Dedifferentiated amniotic fluid mesenchymal stem cell (primary cell): ENCODE data around the gene AZIN2.
"Not testable (repeated sequence)": the region's sequence is repeated elsewhere in the genome, so short reads cannot be mapped to it uniquely, and the experiment has no call there.

Experiments
- DNase-seq: peaks from one replicate; pipeline ENCODE4 v3.0.0-alpha.2; 2016; ENCODE audit errors: extremely low spot score

AZIN2 gene

DNA sequence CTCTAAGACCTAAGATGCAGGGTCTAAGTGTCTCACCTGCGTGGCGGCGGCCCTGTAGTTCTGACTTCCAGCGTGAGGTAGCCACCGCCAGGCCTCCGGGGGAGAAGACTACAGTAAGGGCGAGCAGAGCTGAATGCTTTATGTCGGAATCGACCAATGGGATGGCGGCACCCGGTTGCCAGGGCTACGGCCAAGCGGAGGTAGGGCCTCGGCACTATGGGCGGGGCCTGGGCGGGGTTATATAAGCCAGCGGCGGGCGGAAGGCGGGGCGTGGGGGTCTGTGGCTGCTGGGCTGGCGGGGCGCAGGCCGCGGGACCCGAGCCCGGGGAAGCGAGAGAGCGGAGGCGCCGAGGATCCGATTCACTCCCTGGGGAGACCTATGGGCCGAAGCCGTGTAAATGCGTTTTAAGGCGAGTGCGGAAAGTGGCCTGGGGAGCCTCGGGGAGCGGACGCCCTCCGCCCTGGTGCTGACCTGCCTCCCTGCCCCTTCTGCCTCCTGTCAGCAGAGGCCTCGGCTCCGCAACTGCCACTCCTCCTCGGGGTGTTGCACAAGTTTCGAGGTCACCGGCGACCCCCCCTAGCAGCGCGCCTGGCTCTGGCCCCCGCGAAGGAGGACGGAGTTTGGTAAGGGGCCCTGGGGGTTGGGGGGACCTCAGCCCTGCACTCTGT is at the start of gene AZIN2:
Gene AZIN2, plus strand, starts transcription at position 269 of the 669 bp plus-strand sequence. CDS start 1,097 bp downstream, outside the sequence.
- DNase-seq: peak; percentile 95

DNA sequence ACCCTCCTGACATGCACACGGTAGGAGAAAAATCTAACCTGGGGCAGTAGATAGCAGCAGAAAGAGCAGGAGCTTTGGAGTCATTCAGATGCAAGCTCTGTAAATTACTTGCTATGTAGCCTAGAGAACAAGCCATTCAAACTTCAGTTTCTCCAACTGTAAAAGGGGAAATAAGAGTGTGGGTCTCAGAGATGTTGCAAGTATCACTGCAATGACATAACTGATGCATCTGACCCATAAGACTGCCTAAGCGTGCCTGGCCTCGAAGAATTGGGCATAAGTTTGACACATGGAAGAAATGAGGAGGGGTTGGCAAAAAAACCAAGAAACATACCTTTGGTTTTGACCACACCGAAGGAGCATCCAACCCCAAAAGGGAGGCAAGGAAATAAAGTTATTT is 49.4 kb upstream of the AZIN2 start:
- no peak for DNase-seq

DNA sequence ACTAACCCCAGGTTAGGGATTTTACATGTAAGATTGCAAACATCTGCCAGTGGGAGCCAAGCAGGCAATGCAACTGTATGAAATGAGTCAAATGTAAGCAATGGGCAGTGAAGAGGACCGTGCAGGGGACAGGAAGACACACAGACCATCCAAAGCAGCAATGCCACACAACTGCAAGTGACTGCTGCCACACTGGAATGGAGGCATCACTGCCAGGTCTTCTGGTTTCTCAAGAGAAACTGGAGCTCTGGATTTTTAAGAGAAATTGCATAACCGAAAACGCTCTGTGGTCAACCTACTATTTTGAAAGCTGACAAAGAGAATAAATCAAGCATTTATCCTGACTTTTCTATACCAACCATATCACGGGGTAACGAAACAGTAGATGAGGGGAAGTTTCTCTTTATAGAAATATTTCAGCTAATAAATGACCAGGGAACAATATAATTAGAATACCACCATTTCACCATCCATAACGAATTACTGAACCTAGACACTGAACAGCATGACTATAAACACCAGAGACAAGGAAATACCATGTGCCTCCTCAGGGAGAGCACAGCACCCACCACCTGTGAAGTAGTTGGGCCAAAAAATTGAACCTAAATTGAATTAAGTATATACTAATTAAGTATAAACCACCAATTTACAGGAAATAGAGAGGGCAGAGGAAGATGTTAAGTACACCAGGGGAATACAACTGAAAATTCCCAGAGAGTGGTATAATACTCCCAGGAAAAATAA is 48.7 kb upstream of the AZIN2 start:
- peak; percentile 52 for DNase-seq

DNA sequence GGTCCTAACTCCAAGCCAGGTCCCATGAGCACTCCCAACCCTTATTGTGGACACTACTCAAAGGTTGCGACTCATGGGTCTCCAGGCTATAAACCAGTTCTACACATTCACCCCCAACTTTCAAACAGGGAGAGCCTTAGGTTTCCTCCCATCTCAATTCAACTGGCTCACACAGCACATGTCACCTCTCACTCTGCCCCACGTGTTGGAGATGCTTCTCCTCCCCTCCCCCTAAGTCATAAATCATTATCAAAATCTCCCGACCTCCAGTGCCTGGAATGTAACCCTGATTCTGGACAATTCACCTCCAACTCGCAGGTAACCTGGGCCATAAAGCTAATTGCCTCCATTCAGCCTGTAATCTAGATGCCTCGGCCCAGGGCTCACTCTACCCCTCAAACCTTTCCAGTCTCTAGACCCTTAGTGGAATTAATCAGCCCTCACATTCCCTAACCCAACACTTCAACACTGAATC is 44.9 kb upstream of the AZIN2 start:
- no peak for DNase-seq

DNA sequence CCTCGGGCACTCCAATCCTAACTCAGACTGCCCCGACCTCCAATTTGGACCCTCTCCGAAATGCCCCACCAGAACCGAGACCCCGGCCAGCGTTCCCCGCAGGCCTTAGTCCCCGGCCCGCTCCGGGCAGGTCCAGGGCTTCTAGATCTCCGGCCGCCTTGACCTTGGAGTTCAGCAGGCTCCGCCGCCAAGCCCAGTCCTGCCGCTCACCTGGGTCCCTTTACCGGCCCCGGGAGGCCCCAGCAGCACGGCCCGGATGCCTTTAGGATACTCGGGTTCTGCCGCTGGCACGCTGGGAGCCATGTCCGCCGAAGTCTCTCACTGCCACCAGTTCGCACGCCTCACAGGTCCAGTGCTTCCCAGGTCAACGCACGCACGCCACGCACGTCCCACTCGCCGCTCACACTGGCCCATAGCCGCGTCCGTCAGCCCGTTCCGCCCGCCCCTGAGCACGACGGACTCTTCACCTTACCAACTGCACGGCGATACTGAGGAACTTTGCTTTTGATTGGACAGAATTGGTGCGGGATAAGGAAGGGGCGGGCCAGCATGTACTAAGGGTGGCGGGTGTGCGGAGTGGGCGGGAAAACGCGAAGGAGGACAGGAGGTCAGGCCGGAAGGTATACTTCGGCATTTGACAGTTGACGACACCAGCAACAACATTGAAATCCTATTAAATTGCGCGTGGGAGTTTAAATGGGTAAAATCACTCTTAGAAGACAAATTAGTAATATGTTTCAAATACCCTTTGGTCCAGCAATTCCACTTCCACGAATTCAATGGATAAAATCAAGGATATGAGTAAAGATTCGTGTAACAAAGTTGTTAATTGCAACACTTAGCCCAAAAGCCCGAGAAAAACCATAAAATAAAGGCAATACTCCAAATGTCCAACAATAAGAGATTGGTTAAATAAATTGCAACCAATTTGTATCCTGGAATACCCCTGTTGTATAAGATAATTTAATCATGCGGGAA is 44.1 kb upstream of the AZIN2 start, which contains the start of gene AK2:
Gene AK2, minus strand, starts transcription at position 358 of the 978 bp plus-strand sequence. Its CDS starts 55 bp downstream, at position 303.
- peak; percentile 97 for DNase-seq

DNA sequence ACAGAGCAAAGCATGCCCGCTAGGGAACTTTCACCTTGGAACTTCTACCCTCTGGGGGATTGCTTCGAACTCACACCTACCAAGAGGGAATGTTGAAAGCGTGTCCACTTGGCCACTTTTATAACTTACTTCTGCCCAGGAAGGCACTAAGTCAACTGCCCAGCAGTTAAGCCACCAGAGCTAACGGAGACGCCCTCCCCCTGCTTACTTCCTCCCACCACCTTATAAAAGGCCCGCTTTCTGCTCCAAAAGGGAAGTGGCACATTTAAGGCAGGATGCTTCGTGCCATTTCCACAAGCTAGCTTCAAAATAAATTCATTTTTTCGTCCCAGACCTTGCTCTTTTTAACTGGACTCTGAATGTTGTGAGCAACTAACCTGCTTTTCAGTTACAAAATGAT is 41.1 kb upstream of the AZIN2 start:
- DNase-seq: no peak

DNA sequence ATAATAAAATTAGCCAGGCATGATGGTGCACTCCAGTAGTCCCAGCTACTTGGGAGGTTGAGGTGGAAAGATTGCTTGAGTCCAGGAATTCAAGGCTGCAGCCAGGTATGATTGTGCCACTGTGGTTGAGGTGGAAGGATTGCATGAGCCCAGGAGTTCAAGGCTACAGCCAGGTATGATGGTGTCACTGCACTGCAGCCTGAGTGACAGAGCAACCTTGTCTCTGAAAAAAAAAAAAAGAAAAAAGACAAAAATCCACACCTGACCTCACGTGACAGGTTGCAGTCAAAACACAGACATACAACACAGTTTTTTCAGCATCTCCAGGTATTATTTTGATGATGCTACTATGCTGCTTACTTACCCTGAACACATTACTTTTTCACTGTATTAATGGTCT is 39.9 kb upstream of the AZIN2 start:
- DNase-seq: no peak

DNA sequence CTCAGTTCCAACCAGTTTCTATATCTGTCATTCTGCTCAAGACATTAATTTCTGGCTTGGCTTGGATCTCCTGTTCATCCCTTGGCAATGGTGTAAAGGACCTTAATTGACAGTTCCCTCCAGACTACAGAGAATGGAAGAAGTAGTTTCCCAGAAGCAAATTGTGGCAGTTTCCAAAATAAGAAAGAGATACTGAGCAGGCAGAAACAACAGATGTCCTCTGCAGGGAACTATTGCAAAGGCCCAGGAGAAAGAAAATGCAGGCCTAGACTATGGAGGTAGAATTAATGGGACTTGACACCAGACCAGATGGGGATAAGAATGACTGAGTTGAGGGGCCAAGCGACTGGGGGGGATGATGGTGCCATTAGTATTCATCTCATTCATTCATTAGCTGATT is 38.1 kb upstream of the AZIN2 start:
- DNase-seq: no peak

DNA sequence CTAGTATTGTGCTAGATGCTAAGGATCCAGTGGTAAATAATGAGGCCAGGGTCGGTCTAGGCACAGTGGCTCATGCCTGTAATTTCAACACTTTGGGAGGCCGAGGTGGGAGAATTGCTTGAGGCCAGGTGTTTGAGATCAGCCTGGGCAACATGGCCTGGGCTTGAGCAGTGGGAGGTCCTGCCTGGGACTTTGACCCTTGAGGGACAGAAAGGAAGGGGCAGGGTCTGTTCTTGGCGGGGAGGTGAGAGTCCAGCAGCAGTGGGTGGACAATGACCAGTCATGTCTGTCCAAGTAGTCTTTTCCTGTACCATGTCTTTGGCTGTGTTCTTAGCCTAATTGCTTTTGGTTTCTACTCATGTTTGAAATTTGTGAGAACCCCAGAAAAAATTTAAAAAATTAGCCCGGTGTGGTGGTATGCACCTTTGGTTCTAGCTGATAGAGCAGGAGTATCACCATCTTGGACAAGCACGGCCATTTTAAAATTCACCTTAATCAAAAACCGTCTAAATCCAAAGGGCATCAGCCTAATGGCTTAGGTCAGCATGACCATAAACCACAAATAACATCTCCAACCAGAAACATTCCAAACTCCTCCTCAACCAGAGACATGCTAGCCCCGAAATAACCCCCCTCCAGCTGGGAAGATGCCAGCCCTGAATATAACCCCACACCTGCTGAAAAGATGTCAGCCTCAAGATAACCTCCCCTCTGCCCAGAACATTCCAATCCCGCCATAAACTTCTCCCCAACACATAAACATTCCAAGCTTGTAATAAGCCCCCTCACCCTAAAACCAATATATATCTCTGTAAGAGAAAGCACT is 37.5 kb upstream of the AZIN2 start:
- no peak for DNase-seq

DNA sequence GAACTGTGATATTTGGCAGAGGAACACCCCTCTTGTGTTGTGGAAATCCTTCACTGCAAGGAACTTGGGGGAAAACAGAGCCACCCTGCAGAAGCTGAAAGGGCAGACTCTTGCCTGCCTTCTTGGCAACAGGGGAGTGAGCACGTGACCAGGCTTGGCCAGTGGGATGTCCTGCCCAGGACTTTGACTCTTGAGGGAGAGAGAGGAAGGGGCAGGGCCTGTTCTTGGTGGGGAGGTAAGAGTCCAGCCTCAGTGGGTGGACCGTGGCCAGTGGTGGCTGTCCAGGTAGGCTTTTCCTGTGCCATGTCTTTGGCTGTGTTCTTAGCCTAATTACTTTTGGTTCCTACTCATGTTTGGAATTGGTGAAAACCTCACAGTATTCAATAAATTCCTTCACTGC is 35.7 kb upstream of the AZIN2 start:
- no peak for DNase-seq

DNA sequence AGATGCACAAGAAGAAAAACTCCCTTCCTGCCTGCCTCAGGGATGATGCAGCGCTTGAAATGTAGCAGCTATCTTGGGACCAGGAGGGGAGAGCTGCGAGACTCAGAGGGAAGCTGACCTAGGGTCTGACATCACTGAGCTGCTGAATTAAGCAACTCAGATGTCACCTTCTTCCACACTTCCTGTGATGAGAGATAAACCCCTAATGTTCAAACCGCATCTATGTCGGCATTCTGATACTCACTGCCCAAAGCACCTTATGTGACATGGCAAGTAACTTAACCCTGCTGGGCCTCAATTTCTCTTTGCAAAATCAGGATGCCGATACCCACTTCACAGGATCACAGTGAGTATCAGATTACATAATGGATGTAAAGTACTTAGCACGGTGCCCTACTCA is 35.1 kb upstream of the AZIN2 start:
- DNase-seq: no peak

DNA sequence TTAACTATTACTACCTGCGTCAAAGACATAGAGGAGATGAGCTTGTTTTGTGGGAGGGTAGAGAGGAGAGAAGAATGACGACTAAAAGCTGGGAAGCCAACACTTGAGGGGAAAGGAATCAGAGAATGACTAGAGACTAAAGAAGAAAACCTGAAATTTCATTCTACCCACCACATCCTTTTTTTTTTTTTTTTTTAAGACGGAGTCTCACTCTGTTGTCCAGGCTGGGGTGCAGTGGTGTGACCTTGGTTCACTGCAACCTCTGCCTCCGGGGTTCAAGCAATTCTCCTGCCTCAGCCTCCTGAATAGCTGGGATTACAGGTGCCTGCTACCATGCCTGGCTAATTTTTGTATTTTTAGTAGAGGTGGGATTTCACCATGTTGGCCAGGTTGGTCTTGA is 34.7 kb upstream of the AZIN2 start:
- DNase-seq: not testable (repeated sequence)

DNA sequence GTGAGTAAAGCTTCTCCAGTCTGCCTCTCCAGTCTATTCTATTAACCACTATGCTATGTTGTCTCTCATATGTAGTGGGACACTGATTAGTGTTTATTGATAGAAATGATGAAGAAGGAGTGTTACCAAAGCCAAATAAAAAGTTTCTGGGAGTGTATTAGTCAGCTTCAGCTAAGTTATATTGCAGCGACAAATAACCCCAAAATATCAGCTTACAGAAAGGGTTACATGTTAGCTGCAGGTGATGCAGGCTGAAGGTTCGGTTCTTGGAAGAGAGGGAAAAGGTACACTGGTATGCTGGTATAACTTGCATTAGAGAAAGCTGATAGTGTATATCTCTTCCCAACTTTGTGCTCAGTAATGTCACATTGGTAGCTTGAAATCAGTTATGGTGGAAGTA is 33.7 kb upstream of the AZIN2 start:
- DNase-seq: no peak

DNA sequence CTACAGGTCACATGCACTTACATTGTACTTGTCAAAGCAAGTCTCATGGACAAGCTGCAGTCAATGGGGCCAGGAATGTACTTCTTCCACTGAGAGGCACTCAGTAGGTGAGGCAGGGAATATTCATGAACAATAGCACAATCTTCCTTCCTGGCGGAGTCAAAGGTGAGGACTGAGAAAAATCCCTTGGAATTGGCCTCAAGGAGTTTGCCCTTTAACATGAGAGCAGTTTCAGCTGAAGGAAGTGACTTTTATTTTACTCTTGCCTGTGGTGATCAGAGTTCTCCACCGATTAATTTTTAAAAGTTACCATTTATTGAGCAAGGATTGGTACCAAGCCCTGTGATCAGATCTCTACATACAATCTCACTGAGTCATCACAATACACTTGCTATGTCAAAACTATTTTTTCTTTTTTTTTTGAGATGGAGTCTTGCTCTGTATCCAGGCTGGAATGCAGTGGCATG is 33.1 kb upstream of the AZIN2 start:
- DNase-seq: peak; percentile 36

DNA sequence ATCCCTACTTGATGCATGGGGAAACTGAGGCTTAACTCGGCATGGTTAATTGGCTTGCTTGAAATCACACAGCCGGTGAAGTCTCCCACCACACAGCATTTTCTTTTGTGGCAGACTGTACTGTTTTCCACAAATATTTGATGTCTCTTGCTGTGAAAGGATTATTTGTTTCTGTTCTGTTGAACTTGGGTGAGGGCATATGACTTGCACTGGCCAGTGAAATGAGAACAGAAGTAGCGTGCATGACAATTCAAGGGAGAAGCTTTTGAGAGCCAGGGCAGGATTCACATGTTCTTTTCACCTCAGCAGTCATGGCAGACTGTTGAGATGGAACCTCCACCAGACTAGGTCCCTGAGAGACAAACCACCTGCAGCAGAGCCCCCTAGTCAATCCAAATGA is 32.5 kb upstream of the AZIN2 start:
- DNase-seq: peak; percentile 11

DNA sequence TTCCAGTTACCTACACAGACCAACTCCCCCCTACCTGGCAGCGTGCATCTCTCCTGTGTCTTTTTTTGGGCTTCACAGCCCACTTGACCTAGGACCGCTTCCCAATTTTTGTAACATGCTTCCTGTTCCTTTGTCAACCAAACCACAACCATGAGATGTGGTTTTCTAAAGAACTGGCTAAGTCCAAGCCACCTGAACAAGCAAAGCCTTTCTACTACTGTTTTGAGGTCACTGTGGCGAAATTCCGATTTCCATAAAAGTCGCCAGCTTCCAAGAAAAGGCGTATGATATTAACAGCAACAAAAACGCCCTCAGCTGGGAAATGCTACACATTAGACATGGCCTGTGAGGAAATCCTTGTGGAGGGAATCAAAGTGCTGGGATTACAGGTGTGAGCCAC is 31.6 kb upstream of the AZIN2 start:
- DNase-seq: peak; percentile 13

DNA sequence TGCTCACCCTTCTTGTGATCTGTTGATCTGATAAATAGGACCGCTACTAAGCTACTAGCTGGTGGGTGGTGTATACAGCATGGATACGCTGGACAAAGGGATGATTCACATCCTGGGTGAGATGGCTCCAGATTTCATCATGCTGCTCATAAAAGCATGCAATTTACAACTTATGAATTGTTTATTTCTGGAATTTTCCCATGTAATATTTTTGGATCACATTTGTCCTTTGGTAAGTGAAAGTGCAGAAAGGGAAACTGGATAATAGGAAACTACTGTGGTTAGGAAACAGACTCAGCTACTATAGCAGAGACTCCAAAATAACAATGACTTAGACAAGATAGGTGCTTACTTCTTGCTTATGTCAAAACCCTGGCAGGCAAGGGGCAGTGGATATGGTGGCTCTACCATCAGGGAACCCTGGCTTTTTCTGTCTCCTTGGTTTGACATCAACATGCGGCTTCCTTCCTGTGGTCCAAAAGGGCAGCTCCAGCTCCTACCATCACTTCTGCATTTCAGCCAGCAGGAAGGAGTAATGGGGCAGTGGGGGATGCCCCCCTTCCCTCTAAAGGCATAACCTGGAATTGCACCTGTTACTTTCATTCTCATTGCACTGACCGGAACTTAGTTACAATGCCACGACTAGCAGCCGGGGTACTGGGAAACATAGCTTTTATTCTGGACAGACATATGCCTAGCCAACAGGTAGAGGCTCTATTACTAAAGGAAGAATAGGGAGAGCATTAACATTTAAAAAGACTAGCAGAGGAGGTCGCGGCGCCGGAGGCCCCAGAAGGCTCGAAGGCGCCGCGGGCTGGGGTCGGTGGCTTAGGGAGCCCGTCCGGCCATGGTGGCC is 30.5 kb upstream of the AZIN2 start:
- peak; percentile 82 for DNase-seq

DNA sequence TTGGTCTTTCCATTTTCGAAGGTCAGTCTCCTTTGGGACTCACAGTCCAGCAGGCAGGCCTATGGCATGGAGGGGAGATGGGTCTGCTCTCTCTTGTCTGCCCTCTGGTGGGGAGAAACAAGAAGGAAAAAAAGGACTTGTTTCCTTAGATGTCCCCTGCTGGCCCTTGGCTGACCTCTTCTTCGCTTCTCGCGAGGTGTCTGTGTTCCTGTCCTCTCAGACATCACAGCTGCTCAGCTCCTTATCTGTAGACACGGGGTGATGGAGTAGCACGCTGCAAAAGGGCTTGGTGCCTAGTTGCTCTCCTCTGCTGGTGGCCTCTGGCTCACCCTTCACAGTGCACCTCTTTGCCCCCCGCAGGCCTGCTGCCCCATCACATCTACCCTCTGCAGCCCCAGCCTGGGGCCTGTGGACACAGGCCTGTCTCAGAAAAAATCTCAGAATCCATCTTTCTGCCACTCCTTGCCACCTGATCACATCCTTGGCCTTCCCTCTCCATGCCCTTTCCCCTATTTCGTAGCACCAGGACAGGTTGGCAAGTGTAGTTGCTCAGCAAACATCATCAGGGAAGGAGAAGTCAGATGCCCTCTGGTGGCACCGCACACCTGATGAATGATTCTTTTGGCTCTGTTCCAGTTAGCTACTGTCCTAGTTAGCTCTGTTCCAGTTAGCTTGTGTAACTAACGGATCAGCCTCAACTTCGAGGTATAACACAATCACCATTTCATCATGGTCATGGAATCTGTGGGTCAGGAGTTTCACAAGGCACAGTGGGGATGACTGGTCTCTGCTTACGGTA is 25.5 kb upstream of the AZIN2 start:
- peak; percentile 73 for DNase-seq

DNA sequence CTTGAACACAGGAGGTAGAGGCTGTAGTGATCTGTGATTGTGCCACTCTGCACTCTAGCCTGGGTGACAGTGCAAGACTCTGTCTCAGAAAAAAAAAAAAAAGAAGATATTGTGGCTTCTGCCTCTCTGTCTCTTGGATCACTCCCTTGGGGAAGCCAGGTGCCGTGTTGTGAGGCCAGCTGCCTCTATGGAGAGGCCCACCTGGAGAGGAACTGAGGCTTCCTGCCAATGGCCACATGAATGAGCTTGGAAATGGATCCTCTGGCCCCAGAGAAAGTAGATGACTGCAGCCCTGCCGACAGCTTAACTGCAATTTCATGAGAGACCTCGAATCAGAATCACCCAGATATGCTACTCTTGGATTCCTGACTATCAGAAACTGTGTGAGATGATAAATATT is 24.5 kb upstream of the AZIN2 start:
- DNase-seq: no peak
